Measurements from ENCODE around the gene GCC1. TPM values are rescaled to one million over a fixed set of nuclear protein-coding genes. Genes with fewer than 3 reads are reported as not detected.

GCC1 gene
- total and polyA plus RNA-seq, 10 donors = 3.1 to 24.8 (median 17.4) TPM

DNA sequence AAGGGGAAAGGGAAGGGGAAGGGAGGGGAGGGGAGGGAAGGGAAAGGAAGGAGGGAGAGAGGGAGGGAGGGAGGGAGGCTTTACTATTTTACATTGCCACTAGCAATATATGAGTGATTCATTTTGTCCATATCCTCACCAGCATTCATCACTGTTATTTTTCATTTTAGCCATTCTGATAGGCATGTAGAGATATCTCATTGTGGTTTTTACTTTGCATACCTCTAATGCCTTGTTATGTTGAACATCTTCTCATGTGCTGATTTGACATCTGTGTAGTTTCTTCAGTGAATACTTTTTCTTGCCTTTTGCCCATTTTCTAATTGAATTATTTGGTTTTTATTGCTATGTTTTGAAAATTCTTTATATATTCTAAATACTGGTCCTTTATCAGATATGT is 52.7 kb downstream of the GCC1 start:
- Histone ChIP-seq H3K36me3 (no peaks in the 10 kb centered on the region), H3K27me3 (replicated peaks in 1 of 7) (peaks cover 0 to 43% (median 14%) of the 10 kb centered on the region in 7 donors), H3K9me3 (peaks cover 0 to 19% (median 10%) of the 10 kb centered on the region in 8 donors), H3K4me3 (no peak overlapping the region), H3K27ac (no peak overlapping the region), H3K4me1 (no peaks in the 10 kb centered on the region)
- intact Hi-C loops (cut with DNase I; ENCODE audit: low total_unique reads) = no loop called here
- DNase-seq = no peak
- no peak for TF ChIP-seq POLR2AphosphoS5 (IDR thresholded peaks at IDR 0.05)
- TF ChIP-seq, protein P1, sequence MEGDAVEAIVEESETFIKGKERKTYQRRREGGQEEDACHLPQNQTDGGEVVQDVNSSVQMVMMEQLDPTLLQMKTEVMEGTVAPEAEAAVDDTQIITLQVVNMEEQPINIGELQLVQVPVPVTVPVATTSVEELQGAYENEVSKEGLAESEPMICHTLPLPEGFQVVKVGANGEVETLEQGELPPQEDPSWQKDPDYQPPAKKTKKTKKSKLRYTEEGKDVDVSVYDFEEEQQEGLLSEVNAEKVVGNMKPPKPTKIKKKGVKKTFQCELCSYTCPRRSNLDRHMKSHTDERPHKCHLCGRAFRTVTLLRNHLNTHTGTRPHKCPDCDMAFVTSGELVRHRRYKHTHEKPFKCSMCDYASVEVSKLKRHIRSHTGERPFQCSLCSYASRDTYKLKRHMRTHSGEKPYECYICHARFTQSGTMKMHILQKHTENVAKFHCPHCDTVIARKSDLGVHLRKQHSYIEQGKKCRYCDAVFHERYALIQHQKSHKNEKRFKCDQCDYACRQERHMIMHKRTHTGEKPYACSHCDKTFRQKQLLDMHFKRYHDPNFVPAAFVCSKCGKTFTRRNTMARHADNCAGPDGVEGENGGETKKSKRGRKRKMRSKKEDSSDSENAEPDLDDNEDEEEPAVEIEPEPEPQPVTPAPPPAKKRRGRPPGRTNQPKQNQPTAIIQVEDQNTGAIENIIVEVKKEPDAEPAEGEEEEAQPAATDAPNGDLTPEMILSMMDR (IDR thresholded peaks at IDR 0.05 in 8 of 11, conservative IDR thresholded peaks at IDR 0.05 in 3 of 11) = no peak
- no peak for TF ChIP-seq POLR2A (IDR thresholded peaks at IDR 0.05)

GRCh38 chr7:127532151-127532550 is 53.2 kb downstream of the GCC1 start:
- H3K4me3 ChIP-seq = no peak overlapping the region
- no peaks in the 10 kb centered on the region for H3K4me1 ChIP-seq
- H3K27ac ChIP-seq = no peak overlapping the region
- H3K36me3 ChIP-seq = no peaks in the 10 kb centered on the region
- intact Hi-C loops (cut with DNase I; ENCODE audit: low total_unique reads) = no loop called here
- DNase-seq = no peak
- TF ChIP-seq, protein P1 (IDR thresholded peaks at IDR 0.05 in 8 of 11, conservative IDR thresholded peaks at IDR 0.05 in 3 of 11) = no peak
- no peak for TF ChIP-seq POLR2A (IDR thresholded peaks at IDR 0.05)
- TF ChIP-seq POLR2AphosphoS5 (IDR thresholded peaks at IDR 0.05) = no peak
- peaks cover 0 to 38% (median 14%) of the 10 kb centered on the region in 7 donors for H3K27me3 ChIP-seq (replicated peaks in 1 of 7)
- H3K9me3 ChIP-seq = peaks cover 0 to 19% (median 10%) of the 10 kb centered on the region in 8 donors
- WGBS, 5 donors = 6 to 18% (median 9%) methylated on average over 2 of the region's 2 CpGs

Other genes with a start within 250 kb of the GCC1 start
- gene ZNF800, start 192.9 kb downstream of the GCC1 start, total RNA-seq = 10 to 100 TPM; 39.0 to 54.0 (median 45.2) TPM
- 10 to 100 TPM in 2 of 3 donors, 1 to 10 TPM in 1; 8.8 to 11.5 (median 10.5) TPM for gene ZNF800, start 192.9 kb downstream of the GCC1 start, polyA plus RNA-seq
- gene ARF5, start 2.8 kb upstream of the GCC1 start, total RNA-seq = 100 to 1,000 TPM in 4 of 7 donors, 10 to 100 TPM in 3; 79.5 to 173 (median 104) TPM
- gene ARF5, start 2.8 kb upstream of the GCC1 start, polyA plus RNA-seq = 100 to 1,000 TPM; 137 to 197 (median 158) TPM
- 1 to 10 TPM in 4 of 7 donors, under 1 TPM in 3; 0.67 to 2.9 (median 1.0) TPM for gene FSCN3, start 8.1 kb upstream of the GCC1 start, total RNA-seq
- gene FSCN3, start 8.1 kb upstream of the GCC1 start, polyA plus RNA-seq = 1 to 10 TPM in 1 of 3 donors, under 1 TPM in 2; 0.22 to 1.6 (median 0.89) TPM
- not detected for gene PAX4, start 32.5 kb upstream of the GCC1 start, total RNA-seq
- gene PAX4, start 32.5 kb upstream of the GCC1 start, polyA plus RNA-seq = not detected
- gene SND1, start 66.6 kb upstream of the GCC1 start, total RNA-seq = 100 to 1,000 TPM in 6 of 7 donors, 10 to 100 TPM in 1; 99.5 to 173 (median 139) TPM
- gene SND1, start 66.6 kb upstream of the GCC1 start, polyA plus RNA-seq = 10 to 100 TPM; 61.7 to 76.4 (median 68.5) TPM